ENCODE results near the gene HECA.

- TF ChIP-seq CTCF (IDR thresholded peaks at IDR 0.05): no peak
- TF ChIP-seq POLR2AphosphoS5 (IDR thresholded peaks at IDR 0.05): no peak
- no peak for TF ChIP-seq POLR2A (IDR thresholded peaks at IDR 0.05)
These were observed 20.1 kb downstream of the HECA start for GRCh38 chr6:139154881-139155547.
